Measurements from ENCODE around the gene NDNF. TPM values are rescaled to one million over a fixed set of nuclear protein-coding genes. Genes with fewer than 3 reads are reported as not detected.

NDNF gene
- total RNA-seq, 2 donors from 2014 or later, result 5.2 to 5.7 TPM

- Histone ChIP-seq H3K36me3 (no peaks in the 10 kb centered on the region), H3K4me1 (replicated peaks) (no peaks in the 10 kb centered on the region), H3K27me3 (replicated peaks; ENCODE audit: insufficient read depth) (no peaks in the 10 kb centered on the region), H3K9me3 (no peaks in the 10 kb centered on the region), H3K4me3 (no peak overlapping the region), H3K27ac (no peak overlapping the region)
- no peak for DNase-seq (ENCODE audit: low spot score)
- TF ChIP-seq, protein P1, sequence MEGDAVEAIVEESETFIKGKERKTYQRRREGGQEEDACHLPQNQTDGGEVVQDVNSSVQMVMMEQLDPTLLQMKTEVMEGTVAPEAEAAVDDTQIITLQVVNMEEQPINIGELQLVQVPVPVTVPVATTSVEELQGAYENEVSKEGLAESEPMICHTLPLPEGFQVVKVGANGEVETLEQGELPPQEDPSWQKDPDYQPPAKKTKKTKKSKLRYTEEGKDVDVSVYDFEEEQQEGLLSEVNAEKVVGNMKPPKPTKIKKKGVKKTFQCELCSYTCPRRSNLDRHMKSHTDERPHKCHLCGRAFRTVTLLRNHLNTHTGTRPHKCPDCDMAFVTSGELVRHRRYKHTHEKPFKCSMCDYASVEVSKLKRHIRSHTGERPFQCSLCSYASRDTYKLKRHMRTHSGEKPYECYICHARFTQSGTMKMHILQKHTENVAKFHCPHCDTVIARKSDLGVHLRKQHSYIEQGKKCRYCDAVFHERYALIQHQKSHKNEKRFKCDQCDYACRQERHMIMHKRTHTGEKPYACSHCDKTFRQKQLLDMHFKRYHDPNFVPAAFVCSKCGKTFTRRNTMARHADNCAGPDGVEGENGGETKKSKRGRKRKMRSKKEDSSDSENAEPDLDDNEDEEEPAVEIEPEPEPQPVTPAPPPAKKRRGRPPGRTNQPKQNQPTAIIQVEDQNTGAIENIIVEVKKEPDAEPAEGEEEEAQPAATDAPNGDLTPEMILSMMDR (IDR thresholded peaks at IDR 0.05), result no peak
- TF ChIP-seq POLR2AphosphoS5 (IDR thresholded peaks at IDR 0.05), result no peak
- no peak for TF ChIP-seq POLR2A (IDR thresholded peaks at IDR 0.05)
- 63% methylated on average over 3 of the region's 3 CpGs for WGBS
- intact Hi-C loops (cut with DNase I), result no loop called here
Measured at GRCh38 chr4:121049072-121049599, 23.2 kb downstream of the NDNF start.

DNA sequence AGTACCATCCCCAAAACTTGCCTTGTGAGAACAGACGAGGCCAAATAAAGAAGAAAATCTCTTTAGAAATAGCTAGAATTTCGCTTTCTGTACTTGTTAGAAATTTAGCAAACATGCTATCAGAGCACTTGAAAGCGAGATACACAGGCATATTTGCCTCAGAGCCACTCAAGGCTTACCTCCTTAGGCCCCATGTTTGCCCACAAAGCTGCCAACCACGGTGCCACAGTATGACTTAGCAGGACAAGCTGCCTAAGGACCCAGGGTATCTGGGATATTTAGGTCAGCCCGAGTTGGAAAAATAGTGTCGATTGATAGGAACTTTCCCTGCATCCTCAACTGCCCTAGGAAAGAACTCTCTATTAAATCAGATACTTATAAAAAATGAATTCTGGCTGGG, 24.2 kb downstream of the NDNF start:
- intact Hi-C loops (cut with DNase I), result no loop called here
- H3K9me3 ChIP-seq, result no peaks in the 10 kb centered on the region
- WGBS, result 90% methylated on average over 6 of the region's 6 CpGs
- no peaks in the 10 kb centered on the region for H3K4me1 ChIP-seq (replicated peaks)
- H3K36me3 ChIP-seq, result no peaks in the 10 kb centered on the region
- H3K27me3 ChIP-seq (replicated peaks; ENCODE audit: insufficient read depth), result no peaks in the 10 kb centered on the region
- no peak overlapping the region for H3K27ac ChIP-seq
- TF ChIP-seq POLR2A (IDR thresholded peaks at IDR 0.05) (no peak), POLR2AphosphoS5 (IDR thresholded peaks at IDR 0.05) (no peak)
- TF ChIP-seq, protein P1 (IDR thresholded peaks at IDR 0.05), result no peak
- DNase-seq (ENCODE audit: low spot score), result no peak
- no peak overlapping the region for H3K4me3 ChIP-seq

GRCh38 chr4:121041307-121042090, 30.8 kb downstream of the NDNF start:
- no peak for DNase-seq (ENCODE audit: low spot score)
- Histone ChIP-seq H3K9me3 (no peaks in the 10 kb centered on the region), H3K4me1 (replicated peaks) (no peaks in the 10 kb centered on the region), H3K36me3 (no peaks in the 10 kb centered on the region), H3K27me3 (replicated peaks; ENCODE audit: insufficient read depth) (no peaks in the 10 kb centered on the region), H3K4me3 (no peak overlapping the region), H3K27ac (no peak overlapping the region)
- WGBS, result 63% methylated on average over 8 of the region's 8 CpGs
- intact Hi-C loops (cut with DNase I), result no loop called here
- TF ChIP-seq POLR2A (IDR thresholded peaks at IDR 0.05), result no peak
- TF ChIP-seq POLR2AphosphoS5 (IDR thresholded peaks at IDR 0.05), result no peak
- TF ChIP-seq, protein P1 (IDR thresholded peaks at IDR 0.05), result no peak

DNA sequence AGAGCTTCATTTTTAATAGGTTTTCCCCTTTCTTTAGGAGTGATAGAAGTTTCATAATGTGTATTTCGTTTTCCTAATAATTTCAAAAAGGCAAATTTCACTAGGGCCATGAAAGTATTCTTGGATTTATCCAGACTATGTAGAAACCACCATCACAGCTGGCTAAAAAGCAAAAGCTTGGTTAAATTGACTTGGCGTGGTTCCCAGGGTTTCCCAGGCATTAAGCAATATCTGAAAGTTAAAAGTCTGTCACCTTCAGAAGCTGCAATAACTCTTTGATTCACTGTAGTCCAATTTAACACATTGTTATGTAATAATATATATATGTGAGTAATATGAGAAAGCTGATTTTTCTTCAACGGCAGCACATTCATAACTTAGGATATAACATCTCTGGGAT, 38.3 kb downstream of the NDNF start:
- 65% methylated on average over 3 of the region's 3 CpGs for WGBS
- Histone ChIP-seq H3K9me3 (no peaks in the 10 kb centered on the region), H3K4me3 (no peak overlapping the region), H3K36me3 (no peaks in the 10 kb centered on the region), H3K27ac (no peak overlapping the region), H3K4me1 (replicated peaks) (no peaks in the 10 kb centered on the region), H3K27me3 (replicated peaks; ENCODE audit: insufficient read depth) (no peaks in the 10 kb centered on the region)
- TF ChIP-seq, protein P1 (IDR thresholded peaks at IDR 0.05), result no peak
- TF ChIP-seq POLR2A (IDR thresholded peaks at IDR 0.05) (no peak), POLR2AphosphoS5 (IDR thresholded peaks at IDR 0.05) (no peak)
- intact Hi-C loops (cut with DNase I), result no loop called here
- DNase-seq (ENCODE audit: low spot score), result no peak

- Histone ChIP-seq H3K27me3 (replicated peaks; ENCODE audit: insufficient read depth) (no peaks in the 10 kb centered on the region), H3K27ac (no peak overlapping the region), H3K4me1 (replicated peaks) (no peaks in the 10 kb centered on the region), H3K9me3 (no peaks in the 10 kb centered on the region), H3K36me3 (no peaks in the 10 kb centered on the region), H3K4me3 (no peak overlapping the region)
- 80% methylated on average over 2 of the region's 2 CpGs for WGBS
- intact Hi-C loops (cut with DNase I), result no loop called here
- DNase-seq (ENCODE audit: low spot score), result no peak
- TF ChIP-seq POLR2A (IDR thresholded peaks at IDR 0.05) (no peak), POLR2AphosphoS5 (IDR thresholded peaks at IDR 0.05) (no peak)
- TF ChIP-seq, protein P1 (IDR thresholded peaks at IDR 0.05), result no peak
Measured at GRCh38 chr4:121030711-121031110, 41.6 kb downstream of the NDNF start.

Data from prostate gland (tissue), 2 donors.